ENCODE data around the gene P2RX3.

Gene P2RX3

DNA sequence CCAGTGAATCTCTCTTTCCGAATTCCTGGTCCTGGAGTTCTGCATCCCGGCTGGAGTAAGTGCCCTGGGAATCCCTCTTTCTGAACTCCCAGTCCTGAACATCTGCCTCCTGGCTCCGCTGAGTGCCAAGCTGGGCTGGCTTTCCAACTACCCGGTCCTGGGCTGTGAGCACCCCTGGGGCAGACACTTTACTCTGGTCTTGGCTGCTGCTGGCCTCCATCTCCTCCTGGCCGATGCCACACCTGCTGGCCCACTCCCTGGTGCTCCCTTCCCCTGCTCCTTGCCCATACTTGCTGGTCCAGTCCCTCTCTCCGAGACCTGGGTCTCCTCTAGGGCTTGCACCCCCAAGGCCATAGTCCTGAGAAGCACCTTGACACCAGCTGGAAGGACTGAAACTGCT lies 28.1 kb upstream of the P2RX3 start:
- no peak for DNase-seq (ENCODE audit: low read depth in 2 of 2)

DNA sequence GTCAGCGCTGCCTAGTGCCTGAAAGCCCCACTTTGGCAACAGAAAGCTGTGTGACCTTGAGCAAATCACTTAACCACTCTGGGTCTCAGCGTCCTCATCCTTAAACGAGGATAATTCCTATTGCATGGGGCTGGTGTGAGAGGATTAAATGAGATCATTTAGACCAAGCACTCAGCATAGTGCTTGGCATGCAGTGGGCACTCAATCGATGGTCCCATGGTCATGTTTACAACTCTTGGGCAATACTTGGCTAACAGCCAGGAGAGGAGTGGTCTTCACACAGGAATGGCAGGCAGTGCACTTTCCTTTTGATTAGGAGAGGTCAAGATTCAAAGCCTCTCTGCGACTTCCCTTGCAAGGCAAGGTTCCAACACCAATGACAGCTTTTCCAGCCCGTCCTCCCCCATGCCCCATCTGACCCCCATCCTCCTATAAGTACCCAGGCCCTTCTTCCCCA lies 27.5 kb upstream of the P2RX3 start:
- DNase-seq (ENCODE audit: low read depth in 2 of 2): no peak

- peak in 1 of 2 donors; percentile 24 for DNase-seq (ENCODE audit: low read depth in 2 of 2)
These were observed 26.8 kb upstream of the P2RX3 start for GRCh38 chr11:57311109-57311936.

DNA sequence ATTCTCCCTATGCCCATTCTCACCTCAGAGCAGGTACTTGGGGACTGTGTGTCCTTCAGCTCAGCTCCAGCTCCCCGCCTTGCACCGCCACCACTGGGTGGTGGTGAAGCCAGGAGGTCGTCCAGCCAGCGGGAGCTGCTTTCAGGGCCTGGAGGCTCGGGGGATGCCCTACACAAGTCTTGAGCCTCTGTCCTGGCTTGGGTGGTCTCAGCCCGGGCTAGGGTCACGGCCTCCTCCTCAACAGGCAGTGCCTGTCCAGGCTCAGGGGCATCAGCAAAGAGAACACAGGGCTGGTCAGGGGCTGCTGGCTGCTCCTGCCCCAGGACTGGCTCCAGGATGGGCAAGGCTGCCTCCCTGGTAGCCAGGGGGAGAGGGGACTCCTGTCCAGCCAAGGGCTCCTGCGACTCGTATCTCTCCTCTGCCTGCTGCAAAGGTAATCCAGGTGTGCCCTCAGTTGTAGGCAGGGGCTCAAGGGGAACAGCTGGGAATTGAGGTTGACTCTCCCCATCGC lies 25.6 kb upstream of the P2RX3 start:
- DNase-seq (ENCODE audit: low read depth in 2 of 2): no peak

- no peak for DNase-seq (ENCODE audit: low read depth in 2 of 2)
These were observed 24.9 kb upstream of the P2RX3 start for GRCh38 chr11:57313071-57313787.

GRCh38 chr11:57313788-57314135 lies 24.4 kb upstream of the P2RX3 start:
- no peak for DNase-seq (ENCODE audit: low read depth in 2 of 2)

DNA sequence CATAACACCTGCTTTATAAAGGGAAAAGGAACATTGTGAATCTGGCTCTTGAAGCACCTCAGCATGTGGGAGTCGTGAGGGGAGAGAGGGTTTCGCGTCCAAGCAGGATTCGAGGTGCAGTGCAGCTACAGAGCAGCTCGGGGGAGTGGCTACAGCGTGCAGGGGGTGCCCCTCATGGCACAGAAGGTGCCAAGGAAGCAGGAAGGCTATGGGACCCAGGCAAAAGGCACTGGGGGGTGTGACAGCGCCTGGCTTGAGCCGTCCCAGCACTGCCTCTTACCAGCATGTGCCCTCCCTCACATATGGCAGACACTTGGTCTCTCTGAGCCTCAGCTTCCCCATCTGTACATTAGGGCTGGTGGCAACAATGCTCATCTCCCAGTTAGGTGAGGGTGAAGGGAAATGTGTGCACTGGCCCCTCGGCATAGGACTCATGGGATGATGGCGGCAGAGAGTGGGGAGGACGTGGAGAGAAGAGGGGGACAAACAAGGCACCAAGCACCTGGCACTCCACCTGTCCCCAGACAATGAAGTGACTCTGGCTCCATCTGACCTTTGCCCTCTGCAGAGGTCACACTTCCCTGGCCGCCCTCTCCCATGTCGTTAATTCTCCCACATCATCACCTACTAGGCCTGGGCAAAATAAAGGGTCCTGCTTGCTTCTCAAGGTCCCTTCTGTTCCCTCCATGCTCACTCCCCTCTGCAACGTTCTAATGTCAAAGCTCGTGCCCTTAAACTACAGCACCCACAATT lies 23.8 kb upstream of the P2RX3 start:
- no peak for DNase-seq (ENCODE audit: low read depth in 2 of 2)

DNA sequence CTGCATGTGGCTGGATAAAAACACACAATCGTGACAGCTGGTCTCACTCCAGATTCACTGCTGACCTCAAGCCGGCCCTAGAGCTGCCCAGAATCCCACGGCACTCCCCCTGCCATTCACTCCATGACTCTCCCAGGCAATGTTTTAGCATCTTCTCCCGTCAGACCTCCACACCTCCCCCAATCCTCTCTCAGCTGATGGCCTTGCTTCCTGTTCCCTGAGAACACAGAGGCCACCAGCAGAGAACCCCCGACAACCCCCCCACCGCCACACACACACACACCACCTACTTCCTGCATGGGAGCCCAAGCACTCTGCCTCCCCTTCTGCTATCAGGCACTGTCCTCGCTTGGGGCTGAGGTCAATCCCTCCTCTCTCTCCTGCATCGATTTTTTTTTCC lies 22.7 kb upstream of the P2RX3 start:
- DNase-seq (ENCODE audit: low read depth in 2 of 2): no peak

DNA sequence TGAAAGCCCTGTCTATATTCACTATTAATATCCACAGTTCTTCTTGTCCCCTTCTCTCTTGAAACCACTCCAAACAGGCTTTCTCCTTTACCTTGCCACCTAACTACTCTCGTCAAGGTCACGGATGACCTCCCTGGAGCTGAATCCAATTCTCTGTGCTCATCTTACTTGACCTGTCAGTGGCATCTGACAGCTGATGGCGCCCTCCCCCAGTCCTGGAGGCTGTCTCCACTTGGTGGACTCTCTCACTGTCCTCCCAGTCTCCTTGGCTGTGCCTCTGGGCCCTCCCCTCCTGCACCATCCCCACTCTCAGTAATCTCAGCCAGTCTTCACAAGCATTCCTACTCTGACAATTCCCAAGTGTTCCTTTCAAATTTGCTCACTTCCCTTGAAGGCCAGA lies 22.1 kb upstream of the P2RX3 start:
- DNase-seq (ENCODE audit: low read depth in 2 of 2): no peak

DNA sequence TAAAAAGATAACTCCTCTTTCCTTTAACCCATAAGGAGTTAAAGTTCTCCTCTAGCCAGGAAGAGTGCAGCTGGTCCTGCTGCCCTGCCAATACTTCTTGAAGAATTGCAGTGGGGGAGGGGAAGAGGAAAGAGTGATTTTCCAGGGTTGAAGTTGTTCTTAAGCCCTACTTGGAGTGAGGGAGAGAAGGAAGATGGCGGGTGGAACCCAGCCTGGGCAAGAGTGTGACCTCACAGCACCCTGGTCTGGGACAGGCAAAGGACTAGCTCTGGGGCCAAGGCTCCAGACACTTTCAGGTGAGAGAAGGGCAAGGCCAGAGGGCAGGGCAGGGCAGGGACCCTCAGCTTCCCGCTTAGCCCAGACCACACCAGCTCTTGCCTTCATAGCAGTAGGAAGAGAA lies 20.0 kb upstream of the P2RX3 start:
- DNase-seq (ENCODE audit: low read depth in 2 of 2): no peak

GRCh38 chr11:57320067-57320718 lies 18.0 kb upstream of the P2RX3 start:
- DNase-seq (ENCODE audit: low read depth in 2 of 2): no peak

DNA sequence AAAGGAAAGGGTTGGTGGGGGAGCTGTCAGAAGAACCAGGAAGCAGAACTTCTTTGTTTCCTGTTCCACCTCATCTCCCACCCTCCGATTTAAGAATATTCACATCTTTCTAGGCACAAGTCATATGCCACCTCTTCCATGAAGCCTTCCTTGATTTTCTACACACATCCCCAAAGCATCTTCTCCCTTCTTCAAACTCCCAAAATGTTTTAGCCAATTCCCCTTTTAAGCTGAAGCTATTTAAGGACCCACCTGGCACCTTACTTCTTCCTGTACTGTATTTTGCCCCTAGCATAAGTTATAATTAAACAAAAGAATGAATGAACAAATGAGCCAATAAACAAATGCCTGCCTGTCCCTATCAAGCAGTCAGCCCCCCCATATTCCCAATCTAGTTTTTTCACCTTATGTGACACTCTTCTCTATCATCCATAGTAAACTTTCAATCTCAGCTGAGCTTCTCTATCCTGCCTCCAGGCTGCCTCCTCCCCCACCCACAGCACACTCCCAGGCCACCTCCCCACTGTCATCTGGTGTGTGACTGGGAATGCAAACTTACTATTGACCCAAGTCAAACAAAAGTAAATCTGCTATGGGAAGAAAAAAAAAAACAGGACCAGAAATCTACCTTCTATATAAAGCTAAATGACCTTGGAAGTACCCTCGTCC lies 17.3 kb upstream of the P2RX3 start:
- DNase-seq (ENCODE audit: low read depth in 2 of 2): no peak

- DNase-seq (ENCODE audit: low read depth in 2 of 2): no peak
These were observed 16.5 kb upstream of the P2RX3 start for GRCh38 chr11:57321388-57322255.

GRCh38 chr11:57322256-57323166 lies 15.6 kb upstream of the P2RX3 start:
- no peak for DNase-seq (ENCODE audit: low read depth in 2 of 2)

DNA sequence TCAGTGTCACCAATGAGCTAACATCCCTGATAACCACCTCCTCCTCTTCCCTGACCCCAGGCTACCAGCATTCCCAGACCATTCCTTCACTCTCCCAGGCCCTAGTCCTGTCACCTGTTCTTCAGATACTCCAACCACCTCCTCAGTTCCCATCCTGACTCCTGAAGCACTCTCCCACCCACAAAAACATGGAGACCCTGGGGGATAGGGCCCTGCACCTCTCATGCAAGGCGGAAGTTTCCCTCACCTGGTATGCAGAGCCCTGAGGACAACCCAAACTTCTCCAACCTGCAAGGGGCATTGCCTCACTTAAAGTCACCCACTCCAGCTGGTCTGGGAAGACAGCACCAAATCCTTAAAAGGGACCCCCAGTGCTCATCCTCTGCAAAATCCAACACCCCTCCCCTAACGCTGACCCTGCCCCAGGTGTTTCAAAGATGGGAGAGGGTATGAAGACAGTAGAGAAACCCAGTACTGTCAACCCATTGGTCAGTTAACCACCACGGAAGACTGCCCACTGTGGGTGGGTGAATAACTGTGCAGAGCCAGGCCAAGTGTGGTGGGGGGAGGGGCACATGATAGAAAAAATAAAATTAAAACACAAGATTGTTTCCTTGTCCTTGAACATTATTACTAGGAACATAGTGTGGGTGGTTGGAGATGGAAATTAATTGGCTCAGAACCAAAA lies 14.8 kb upstream of the P2RX3 start:
- DNase-seq (ENCODE audit: low read depth in 2 of 2): no peak

DNA sequence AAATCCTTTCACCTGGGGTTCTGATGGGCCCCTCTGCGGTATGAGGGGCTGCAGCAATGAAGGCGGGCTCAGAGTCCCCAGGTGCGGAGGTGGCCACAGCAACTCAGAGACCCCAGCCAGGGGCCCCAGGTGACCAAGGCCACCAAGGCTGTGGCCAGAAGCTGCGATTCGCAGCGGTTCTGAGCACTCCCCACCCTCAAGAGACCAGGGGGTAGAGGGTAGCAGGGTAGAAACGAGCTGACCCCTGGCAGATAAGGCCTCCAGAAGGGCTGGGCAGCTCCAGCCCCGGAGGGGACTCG lies 14.3 kb upstream of the P2RX3 start:
- no peak for DNase-seq (ENCODE audit: low read depth in 2 of 2)

DNA sequence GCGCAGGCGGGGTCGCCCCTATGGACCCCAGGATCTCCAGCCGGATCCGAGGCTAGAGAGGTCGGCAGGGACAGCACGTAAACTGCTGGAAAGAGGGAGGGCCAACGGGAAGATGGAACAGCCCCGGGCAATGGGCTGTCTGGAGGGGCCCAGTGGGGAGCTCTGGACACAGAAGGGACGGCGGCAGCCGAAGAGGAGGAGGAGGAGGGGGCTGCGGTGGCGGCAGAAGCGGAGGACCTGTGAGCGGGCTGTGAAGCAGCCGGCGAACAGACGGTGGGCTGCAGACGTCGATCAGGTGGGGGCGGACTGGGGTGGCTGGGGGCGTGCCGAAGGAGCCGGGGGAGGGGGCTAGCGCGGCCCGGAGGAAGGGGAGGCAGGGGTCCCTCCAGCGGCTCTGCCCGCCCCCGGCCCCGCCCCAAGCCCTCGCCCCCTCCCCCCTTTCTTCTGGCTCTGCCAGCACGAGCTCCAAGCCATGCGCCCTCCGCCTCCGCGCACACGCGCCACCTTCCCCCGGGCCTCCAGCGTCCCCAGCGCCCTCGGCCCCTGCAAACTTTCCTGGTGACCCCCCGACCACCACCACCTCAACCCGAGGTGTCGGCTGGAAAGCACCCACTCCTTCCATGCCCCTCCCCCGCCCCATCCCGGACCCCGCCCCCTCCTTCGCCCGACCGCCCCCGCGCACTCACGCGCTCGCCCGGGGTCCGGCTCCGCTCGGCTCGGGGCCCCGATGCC lies 13.8 kb upstream of the P2RX3 start:
- no peak for DNase-seq (ENCODE audit: low read depth in 2 of 2)

Measured in stimulated activated CD8-positive, alpha-beta memory T cell treated with anti-CD3 and anti-CD28 coated beads, Interleukin-2, amount 100 ng/mL, for 1 hour (primary cell).